Measurements from ENCODE around the gene RARS2. TPM values are rescaled to one million over a fixed set of nuclear protein-coding genes. Genes with fewer than 3 reads are reported as not detected.

Gene RARS2
- total RNA-seq, 1 experiment from 2014 or later = 32.0 TPM

GRCh38 chr6:87543696-87544473 lies 45.9 kb downstream of the RARS2 start:
- ChIA-PET POLR2A (no interaction called here), CTCF (no interaction called here)
- Mint-ChIP-seq H3K4me3 (ENCODE audit: unreplicated experiment) (no peak overlapping the region), H3K27ac (ENCODE audit: unreplicated experiment) (no peak overlapping the region), H3K9me3 (ENCODE audit: unreplicated experiment) (no peaks in the 10 kb centered on the region), H3K4me1 (ENCODE audit: low read depth, unreplicated experiment) (no peaks in the 10 kb centered on the region), H3K27me3 (ENCODE audit: insufficient read depth, unreplicated experiment) (no peaks in the 10 kb centered on the region), H3K36me3 (ENCODE audit: insufficient read depth, unreplicated experiment) (peaks cover 69% of the 10 kb centered on the region)
- no peak for DNase-seq
- intact Hi-C loops (cut with micrococcal nuclease; ENCODE audit: unreplicated experiment) = no loop called here
- no peak for TF ChIP-seq CTCF (IDR thresholded peaks at IDR 0.05; ENCODE audit: insufficient read depth in 1 of 2, low read depth in 1 of 2, low read length in 1 of 2, severe bottlenecking in 1 of 2, unreplicated experiment in 1 of 2)
- H3K4me1 ChIP-seq = no peaks in the 10 kb centered on the region
- no peaks in the 10 kb centered on the region for H3K27me3 ChIP-seq (replicated peaks; ENCODE audit: control insufficient read depth, insufficient read depth, low read length)
- H3K9me3 ChIP-seq = no peaks in the 10 kb centered on the region
- no TSS peak for BruUV-seq (replicated peaks)
- no peak overlapping the region for H3K4me3 ChIP-seq (ENCODE audit: low read depth, low read length)
- peaks cover 3% of the 10 kb centered on the region for H3K36me3 ChIP-seq (ENCODE audit: control insufficient read depth, insufficient read depth, low read length)

DNA sequence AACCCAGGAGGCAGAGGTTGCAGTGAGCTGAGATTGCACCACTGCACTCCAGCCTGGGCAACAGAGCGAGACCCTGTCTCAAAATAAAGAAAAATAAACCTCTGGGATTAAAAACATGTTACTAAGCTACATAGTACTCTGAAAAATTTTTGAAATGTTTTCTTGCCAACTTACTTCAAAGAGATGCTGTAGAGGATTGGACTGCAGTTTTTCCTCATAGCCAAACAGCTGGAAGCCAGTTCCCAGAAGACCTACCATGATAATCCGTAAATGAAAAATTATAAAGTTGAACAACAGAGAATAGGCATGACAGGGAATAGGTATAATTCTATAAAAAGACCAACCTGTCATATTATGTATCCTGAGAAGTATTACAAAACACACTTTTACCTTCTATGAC lies 48.0 kb downstream of the RARS2 start:
- intact Hi-C loops (cut with micrococcal nuclease; ENCODE audit: unreplicated experiment) = no loop called here

DNA sequence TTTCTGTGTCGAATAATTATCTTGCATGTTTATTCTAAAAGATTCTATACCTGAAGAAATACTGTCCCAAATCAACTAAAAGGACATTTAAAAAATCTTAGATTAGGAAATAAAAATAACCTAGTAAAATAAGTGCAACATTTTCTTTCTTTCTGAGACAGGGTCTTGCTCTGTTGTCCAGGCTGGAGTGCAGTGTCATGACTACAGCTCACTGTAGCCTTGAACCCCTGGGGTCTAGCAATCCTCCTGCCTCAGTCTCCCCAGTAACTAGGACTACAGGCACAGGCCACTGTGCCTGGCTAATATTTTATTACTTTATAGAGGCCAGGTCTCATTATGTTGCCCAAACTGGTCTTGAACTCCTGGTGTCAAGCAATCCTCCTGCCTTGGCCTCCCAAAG lies 48.7 kb downstream of the RARS2 start:
- Histone ChIP-seq H3K9me3 (no peaks in the 10 kb centered on the region), H3K4me3 (ENCODE audit: low read depth, low read length) (no peak overlapping the region), H3K36me3 (ENCODE audit: control insufficient read depth, insufficient read depth, low read length) (peaks cover 3% of the 10 kb centered on the region), H3K27me3 (replicated peaks; ENCODE audit: control insufficient read depth, insufficient read depth, low read length) (no peaks in the 10 kb centered on the region), H3K4me1 (no peaks in the 10 kb centered on the region)
- CTCF ChIA-PET = no interaction called here
- Mint-ChIP-seq H3K27ac (ENCODE audit: unreplicated experiment) (no peak overlapping the region), H3K27me3 (ENCODE audit: insufficient read depth, unreplicated experiment) (no peaks in the 10 kb centered on the region), H3K4me3 (ENCODE audit: unreplicated experiment) (no peak overlapping the region), H3K4me1 (ENCODE audit: low read depth, unreplicated experiment) (no peaks in the 10 kb centered on the region), H3K9me3 (ENCODE audit: unreplicated experiment) (no peaks in the 10 kb centered on the region), H3K36me3 (ENCODE audit: insufficient read depth, unreplicated experiment) (peaks cover 60% of the 10 kb centered on the region)
- intact Hi-C loops (cut with micrococcal nuclease; ENCODE audit: unreplicated experiment) = no loop called here
- POLR2A ChIA-PET = no interaction called here
- TF ChIP-seq CTCF (IDR thresholded peaks at IDR 0.05; ENCODE audit: insufficient read depth in 1 of 2, low read depth in 1 of 2, low read length in 1 of 2, severe bottlenecking in 1 of 2, unreplicated experiment in 1 of 2) = no peak
- BruUV-seq (replicated peaks) = no TSS peak
- DNase-seq = no peak

More for the DNA sequence above, 48.0 kb downstream of the RARS2 start:
- POLR2A ChIA-PET = no interaction called here
- no TSS peak for BruUV-seq (replicated peaks)
- Histone ChIP-seq H3K4me3 (ENCODE audit: low read depth, low read length) (no peak overlapping the region), H3K36me3 (ENCODE audit: control insufficient read depth, insufficient read depth, low read length) (peaks cover 3% of the 10 kb centered on the region), H3K4me1 (no peaks in the 10 kb centered on the region), H3K9me3 (no peaks in the 10 kb centered on the region), H3K27me3 (replicated peaks; ENCODE audit: control insufficient read depth, insufficient read depth, low read length) (no peaks in the 10 kb centered on the region)
- H3K27ac Mint-ChIP-seq (ENCODE audit: unreplicated experiment) = no peak overlapping the region
- no peak overlapping the region for H3K4me3 Mint-ChIP-seq (ENCODE audit: unreplicated experiment)
- no peaks in the 10 kb centered on the region for H3K27me3 Mint-ChIP-seq (ENCODE audit: insufficient read depth, unreplicated experiment)
- no peaks in the 10 kb centered on the region for H3K4me1 Mint-ChIP-seq (ENCODE audit: low read depth, unreplicated experiment)
- CTCF ChIA-PET = no interaction called here
- no peak for DNase-seq
- H3K36me3 Mint-ChIP-seq (ENCODE audit: insufficient read depth, unreplicated experiment) = peaks cover 67% of the 10 kb centered on the region
- no peak for TF ChIP-seq CTCF (IDR thresholded peaks at IDR 0.05; ENCODE audit: insufficient read depth in 1 of 2, low read depth in 1 of 2, low read length in 1 of 2, severe bottlenecking in 1 of 2, unreplicated experiment in 1 of 2)
- no peaks in the 10 kb centered on the region for H3K9me3 Mint-ChIP-seq (ENCODE audit: unreplicated experiment)

All from Caco-2 (cell line).